NOMO-1 treated with DMSO at 0.1 percent for 48 hours (cell line): ENCODE measurements around the gene APOD.
"Not testable (repeated sequence)": the region's sequence is repeated elsewhere in the genome, so short reads cannot be mapped to it uniquely, and the experiment has no call there.

Experiments
- DNase-seq: peaks from one replicate; lab custom pipeline; 2025; ENCODE audit not compliant: unreplicated experiment; lab: John Stamatoyannopoulos, UW

APOD gene

GRCh38 chr3:195583831-195584542 lies at the start of gene APOD:
Gene APOD (minus strand): TSS chr3:195583940. CDS start chr3:195579461, 4,479 bp downstream.
- DNase-seq, result no peak

GRCh38 chr3:195633351-195633750 lies 49.6 kb upstream of the APOD start:
- DNase-seq, result not testable (repeated sequence)

- DNase-seq, result not testable (repeated sequence)
Observed at GRCh38 chr3:195632501-195633185, 48.9 kb upstream of the APOD start.

- not testable (repeated sequence) for DNase-seq
Observed at GRCh38 chr3:195632046-195632445, 48.3 kb upstream of the APOD start.

- not testable (repeated sequence) for DNase-seq
Observed at GRCh38 chr3:195630938-195631495, 47.3 kb upstream of the APOD start.

GRCh38 chr3:195630086-195630917 lies 46.6 kb upstream of the APOD start:
- not testable (repeated sequence) for DNase-seq

- DNase-seq, result not testable (repeated sequence)
Observed at GRCh38 chr3:195629682-195630081, 45.9 kb upstream of the APOD start.

- not testable (repeated sequence) for DNase-seq
Observed at GRCh38 chr3:195628386-195628920, 44.7 kb upstream of the APOD start.

- DNase-seq, result not testable (repeated sequence)
Observed at GRCh38 chr3:195627515-195628385, 44.0 kb upstream of the APOD start.

GRCh38 chr3:195624603-195625560 lies 41.1 kb upstream of the APOD start:
- DNase-seq, result not testable (repeated sequence)

- not testable (repeated sequence) for DNase-seq
Observed at GRCh38 chr3:195624171-195624570, 40.4 kb upstream of the APOD start.

GRCh38 chr3:195623217-195623965 lies 39.7 kb upstream of the APOD start:
- not testable (repeated sequence) for DNase-seq

- DNase-seq, result not testable (repeated sequence)
Observed at GRCh38 chr3:195622523-195623170, 38.9 kb upstream of the APOD start.

GRCh38 chr3:195622012-195622411 lies 38.3 kb upstream of the APOD start:
- not testable (repeated sequence) for DNase-seq

- DNase-seq, result not testable (repeated sequence)
Observed at GRCh38 chr3:195621095-195621494, 37.4 kb upstream of the APOD start.

GRCh38 chr3:195620476-195620875 lies 36.7 kb upstream of the APOD start:
- DNase-seq, result not testable (repeated sequence)

- not testable (repeated sequence) for DNase-seq
Observed at GRCh38 chr3:195619591-195620369, 36.0 kb upstream of the APOD start.
